ENCODE data around the gene LHX4. TPM values are rescaled to one million over a fixed set of nuclear protein-coding genes. Genes with fewer than 3 reads are reported as not detected.

The LHX4 gene
- total and polyA plus RNA-seq, 8 donors = 0.03 to 4.8 (median 4.1) TPM

DNA sequence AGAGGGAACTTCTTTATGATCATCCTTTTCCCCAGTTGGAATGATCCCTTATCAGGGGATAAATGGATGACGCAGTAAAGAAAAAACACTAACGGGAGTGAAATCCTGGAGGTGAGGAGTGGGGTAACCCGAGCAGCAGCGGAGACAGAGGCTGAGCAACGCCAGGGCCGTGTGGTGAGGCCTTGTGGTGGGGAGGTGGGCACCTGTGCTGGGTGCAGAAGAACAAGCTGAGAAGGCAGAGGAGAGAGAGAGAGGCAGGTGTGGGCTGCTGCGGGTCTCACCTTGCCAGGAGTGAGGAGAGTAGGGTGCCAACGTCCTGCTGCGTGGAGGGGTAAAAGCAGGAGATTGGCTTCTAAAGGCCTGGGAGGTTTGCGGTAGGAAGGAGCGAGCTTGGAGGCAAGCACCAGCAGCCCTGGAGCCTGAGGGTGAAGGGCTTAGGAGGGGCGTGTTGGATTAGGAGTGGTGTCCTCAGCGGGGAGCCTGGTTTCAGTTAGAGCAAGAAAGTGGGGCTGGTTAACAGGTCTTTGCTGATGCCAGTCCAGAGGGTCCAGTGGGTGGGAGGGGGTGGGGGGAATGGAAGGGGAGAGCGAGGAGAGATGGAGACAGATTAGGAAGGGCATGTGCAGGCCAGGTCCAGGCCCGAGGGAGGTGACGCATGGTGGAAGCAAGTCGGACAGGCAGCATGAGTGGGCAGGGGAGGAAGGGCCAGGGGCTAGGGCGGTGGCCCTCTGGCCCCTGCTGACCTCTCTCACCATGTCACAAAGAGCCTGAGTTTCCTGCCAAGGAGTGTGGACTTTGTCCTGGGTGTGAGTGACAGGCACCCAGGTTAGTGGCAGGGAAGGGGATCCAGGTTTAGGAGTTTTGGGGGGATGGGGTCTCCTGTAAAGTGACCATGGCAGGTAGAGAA is 36.7 kb upstream of the LHX4 start:
- H3K4me1 ChIP-seq = no peaks in the 10 kb centered on the region
- ATAC-seq = no peak
- TF ChIP-seq, protein P1, sequence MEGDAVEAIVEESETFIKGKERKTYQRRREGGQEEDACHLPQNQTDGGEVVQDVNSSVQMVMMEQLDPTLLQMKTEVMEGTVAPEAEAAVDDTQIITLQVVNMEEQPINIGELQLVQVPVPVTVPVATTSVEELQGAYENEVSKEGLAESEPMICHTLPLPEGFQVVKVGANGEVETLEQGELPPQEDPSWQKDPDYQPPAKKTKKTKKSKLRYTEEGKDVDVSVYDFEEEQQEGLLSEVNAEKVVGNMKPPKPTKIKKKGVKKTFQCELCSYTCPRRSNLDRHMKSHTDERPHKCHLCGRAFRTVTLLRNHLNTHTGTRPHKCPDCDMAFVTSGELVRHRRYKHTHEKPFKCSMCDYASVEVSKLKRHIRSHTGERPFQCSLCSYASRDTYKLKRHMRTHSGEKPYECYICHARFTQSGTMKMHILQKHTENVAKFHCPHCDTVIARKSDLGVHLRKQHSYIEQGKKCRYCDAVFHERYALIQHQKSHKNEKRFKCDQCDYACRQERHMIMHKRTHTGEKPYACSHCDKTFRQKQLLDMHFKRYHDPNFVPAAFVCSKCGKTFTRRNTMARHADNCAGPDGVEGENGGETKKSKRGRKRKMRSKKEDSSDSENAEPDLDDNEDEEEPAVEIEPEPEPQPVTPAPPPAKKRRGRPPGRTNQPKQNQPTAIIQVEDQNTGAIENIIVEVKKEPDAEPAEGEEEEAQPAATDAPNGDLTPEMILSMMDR (IDR thresholded peaks at IDR 0.05) = no peak
- no peak for DNase-seq
- H3K36me3 ChIP-seq = peaks cover 0 to 99% of the 10 kb centered on the region in 2 donors
- intact Hi-C loops (cut with DNase I) = no loop called here
- no peak overlapping the region for H3K27ac ChIP-seq
- no peak overlapping the region for H3K4me3 ChIP-seq
- H3K27me3 ChIP-seq = no peaks in the 10 kb centered on the region
- no peaks in the 10 kb centered on the region for H3K9me3 ChIP-seq

DNA sequence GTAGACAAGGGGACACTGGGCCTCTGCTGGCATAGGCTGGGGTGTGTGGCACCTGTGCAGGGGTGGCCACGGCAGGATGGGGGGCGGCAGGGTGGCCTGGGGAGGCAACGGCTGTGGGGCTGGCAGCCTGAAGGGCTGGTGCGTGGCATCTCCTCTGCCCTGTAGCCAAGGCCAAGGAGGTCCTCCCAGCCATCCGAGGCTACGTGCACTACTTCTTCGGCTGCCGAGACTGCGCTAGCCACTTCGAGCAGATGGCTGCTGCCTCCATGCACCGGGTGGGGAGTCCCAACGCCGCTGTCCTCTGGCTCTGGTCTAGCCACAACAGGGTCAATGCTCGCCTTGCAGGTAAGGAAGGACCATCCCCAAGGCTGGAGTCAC is 36.0 kb upstream of the LHX4 start:
- no peak for ATAC-seq
- intact Hi-C loops (cut with DNase I) = no loop called here
- H3K4me3 ChIP-seq = no peak overlapping the region
- H3K9me3 ChIP-seq = no peaks in the 10 kb centered on the region
- H3K36me3 ChIP-seq = peaks cover 0 to 99% of the 10 kb centered on the region in 2 donors
- no peak overlapping the region for H3K27ac ChIP-seq
- TF ChIP-seq, protein P1 (IDR thresholded peaks at IDR 0.05) = no peak
- no peaks in the 10 kb centered on the region for H3K27me3 ChIP-seq
- DNase-seq = no peak
- no peaks in the 10 kb centered on the region for H3K4me1 ChIP-seq

DNA sequence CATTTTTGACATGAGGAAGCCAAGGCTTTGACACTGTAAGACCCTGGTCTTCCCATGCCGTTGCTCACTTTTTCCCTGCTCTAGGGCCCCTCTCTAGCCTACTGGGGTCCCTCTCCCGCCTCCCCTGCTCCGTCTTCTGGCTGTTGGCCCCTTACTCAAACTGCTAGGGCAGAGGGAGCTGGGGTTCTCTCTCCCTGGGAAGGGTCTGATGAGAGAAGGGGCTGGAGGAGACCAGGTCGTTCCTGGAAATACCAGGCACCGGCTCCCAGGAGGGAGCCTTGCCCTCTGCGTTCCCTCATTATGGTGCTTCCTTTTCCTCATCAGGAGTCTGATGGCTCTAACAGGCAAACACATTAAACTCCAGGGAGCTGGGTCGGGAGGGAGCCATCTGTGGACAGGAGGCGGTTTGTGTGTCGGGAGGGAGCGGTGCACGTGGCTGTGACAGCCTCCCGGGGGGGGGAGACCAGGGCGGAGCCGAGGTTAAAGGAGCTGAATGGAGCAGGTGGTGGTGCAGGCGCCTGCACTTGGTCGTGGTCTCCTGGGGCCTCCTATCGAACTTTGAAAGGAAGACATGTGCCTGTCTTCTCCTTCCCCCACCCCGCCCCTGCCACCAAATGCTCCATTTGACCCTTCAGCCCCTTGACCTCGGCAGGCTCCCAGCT is 35.4 kb upstream of the LHX4 start:
- no peaks in the 10 kb centered on the region for H3K4me1 ChIP-seq
- no peak overlapping the region for H3K4me3 ChIP-seq
- intact Hi-C loops (cut with DNase I) = no loop called here
- no peaks in the 10 kb centered on the region for H3K27me3 ChIP-seq
- ATAC-seq = no peak
- peaks cover 0 to 100% of the 10 kb centered on the region in 2 donors for H3K36me3 ChIP-seq
- TF ChIP-seq, protein P1 (IDR thresholded peaks at IDR 0.05) = no peak
- DNase-seq = no peak
- no peaks in the 10 kb centered on the region for H3K9me3 ChIP-seq
- no peak overlapping the region for H3K27ac ChIP-seq

- Histone ChIP-seq H3K36me3 (peaks cover 0 to 98% of the 10 kb centered on the region in 2 donors), H3K9me3 (no peaks in the 10 kb centered on the region), H3K27ac (no peak overlapping the region), H3K4me3 (no peak overlapping the region), H3K4me1 (no peaks in the 10 kb centered on the region), H3K27me3 (no peaks in the 10 kb centered on the region)
- DNase-seq (no peak), ATAC-seq (no peak)
- TF ChIP-seq, protein P1 (IDR thresholded peaks at IDR 0.05) = no peak
- intact Hi-C loops (cut with DNase I) = no loop called here
Observed at GRCh38 chr1:180195401-180195800, 34.7 kb upstream of the LHX4 start.

GRCh38 chr1:180195916-180196315 is 34.1 kb upstream of the LHX4 start:
- TF ChIP-seq, protein P1 (IDR thresholded peaks at IDR 0.05) = no peak
- DNase-seq (no peak), ATAC-seq (no peak)
- Histone ChIP-seq H3K4me3 (no peak overlapping the region), H3K36me3 (peaks cover 0 to 98% of the 10 kb centered on the region in 2 donors), H3K27ac (no peak overlapping the region), H3K27me3 (no peaks in the 10 kb centered on the region), H3K4me1 (no peaks in the 10 kb centered on the region), H3K9me3 (no peaks in the 10 kb centered on the region)
- intact Hi-C loops (cut with DNase I) = no loop called here
